CD4-positive, alpha-beta T cell treated with Interleukin-17A for 1 hour (primary cell): Measurements from ENCODE around the gene LRRC30.

Source experiments
- DNase-seq: peaks from one replicate; pipeline ENCODE4 v3.0.0-alpha.2; 2020

The LRRC30 gene

DNA sequence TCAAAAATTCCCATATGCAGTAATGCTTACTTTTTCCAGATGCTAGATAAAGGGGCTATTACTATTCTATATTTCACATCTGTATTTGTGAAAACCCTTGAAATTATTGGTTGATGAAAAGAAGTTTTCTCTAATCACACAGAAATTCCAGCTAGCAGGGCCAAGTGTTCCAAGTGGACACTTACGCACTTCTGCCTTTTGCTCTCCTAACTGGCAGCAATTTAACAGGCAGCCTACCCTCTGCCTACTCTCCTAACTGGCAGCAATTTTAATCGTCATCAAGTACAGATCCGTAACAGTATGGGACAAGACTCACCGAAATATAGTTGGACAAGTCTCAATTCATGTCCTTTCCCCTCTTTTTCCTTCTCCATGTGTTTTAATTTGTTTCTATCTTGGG, 12.0 kb downstream of the LRRC30 start:
- no peak for DNase-seq

GRCh38 chr18:7248877-7249276, 18.0 kb downstream of the LRRC30 start:
- DNase-seq: no peak

GRCh38 chr18:7254163-7254562, 23.3 kb downstream of the LRRC30 start:
- DNase-seq: no peak

GRCh38 chr18:7255054-7255453, 24.2 kb downstream of the LRRC30 start:
- no peak for DNase-seq

- no peak for DNase-seq
These were observed 24.8 kb downstream of the LRRC30 start for GRCh38 chr18:7255643-7256042.

DNA sequence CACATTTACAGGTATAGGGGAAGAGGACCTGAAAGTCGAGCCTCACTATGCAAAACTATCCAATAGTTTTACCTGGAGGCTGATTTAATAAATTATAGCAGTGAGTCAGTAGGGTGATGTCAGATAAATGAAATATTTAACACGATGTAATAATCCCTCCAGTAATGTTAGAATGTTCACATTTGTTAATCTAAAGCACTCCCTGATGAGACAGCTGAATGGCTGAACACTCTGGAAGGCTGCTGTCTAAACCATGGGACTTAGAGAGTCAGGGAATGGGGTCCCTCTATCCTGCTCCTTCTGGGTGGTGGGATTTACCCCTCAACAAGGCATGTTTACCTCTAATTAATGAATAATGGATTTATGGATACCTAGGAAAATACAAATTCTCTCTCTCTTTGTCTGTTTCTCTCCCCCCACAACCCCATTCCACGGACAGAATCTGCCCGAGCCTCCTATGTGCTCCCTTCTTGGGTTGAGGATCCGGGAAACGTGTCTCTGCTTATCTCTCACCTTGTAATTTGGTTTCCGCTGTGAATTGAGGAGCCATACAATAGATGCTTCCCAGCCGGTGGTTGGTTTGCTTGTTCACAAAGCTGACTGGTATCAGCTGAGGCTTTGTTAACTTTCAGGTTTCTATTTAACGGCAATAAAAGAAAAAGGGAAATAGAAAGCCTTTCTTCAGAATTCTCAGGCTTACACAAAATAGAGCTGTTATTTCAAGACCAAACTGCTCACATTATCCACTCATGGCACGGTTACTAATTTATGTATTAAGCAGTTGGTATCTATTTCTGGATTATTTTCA, 25.9 kb downstream of the LRRC30 start:
- no peak for DNase-seq

- no peak for DNase-seq
These were observed 26.5 kb downstream of the LRRC30 start for GRCh38 chr18:7257426-7257740.

GRCh38 chr18:7259475-7259874, 28.6 kb downstream of the LRRC30 start:
- no peak for DNase-seq

- DNase-seq: no peak
These were observed 30.3 kb downstream of the LRRC30 start for GRCh38 chr18:7261199-7261598.

- DNase-seq: no peak
These were observed 37.1 kb downstream of the LRRC30 start for GRCh38 chr18:7267973-7268372.

- DNase-seq: no peak
These were observed 39.1 kb downstream of the LRRC30 start for GRCh38 chr18:7269942-7270341.

- DNase-seq: no peak
These were observed 41.6 kb downstream of the LRRC30 start for GRCh38 chr18:7272311-7273049.

GRCh38 chr18:7273301-7273921, 42.5 kb downstream of the LRRC30 start:
- no peak for DNase-seq

DNA sequence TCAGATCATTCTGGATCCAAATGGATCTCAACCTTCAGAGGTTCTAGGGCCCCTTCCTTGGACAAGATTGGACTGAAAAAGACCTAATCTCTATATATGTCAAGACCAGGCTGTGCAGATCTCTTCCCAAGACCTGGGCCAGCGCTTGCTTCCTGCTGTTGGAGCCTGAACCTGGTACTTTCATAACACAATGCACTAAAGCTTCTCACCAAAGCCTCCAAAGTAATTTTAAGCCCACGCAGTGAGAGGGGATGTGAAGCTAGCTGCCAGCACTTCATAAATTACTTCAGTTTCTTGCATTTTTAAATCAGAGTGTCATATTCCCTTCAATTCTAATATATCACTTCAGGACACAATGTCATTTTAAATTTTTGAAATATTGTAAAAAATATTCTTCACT, 50.7 kb downstream of the LRRC30 start:
- no peak for DNase-seq
